RKO (cell line): Measurements from ENCODE around the gene ENDOU.
A peak's percentile ranks its signal among the peaks of the same experiment; 100 is the strongest.

Experiments
- DNase-seq: peaks from one replicate; pipeline ENCODE4 v3.0.0-alpha.2; 2016; ENCODE audit warnings: low spot score

Gene ENDOU

DNA sequence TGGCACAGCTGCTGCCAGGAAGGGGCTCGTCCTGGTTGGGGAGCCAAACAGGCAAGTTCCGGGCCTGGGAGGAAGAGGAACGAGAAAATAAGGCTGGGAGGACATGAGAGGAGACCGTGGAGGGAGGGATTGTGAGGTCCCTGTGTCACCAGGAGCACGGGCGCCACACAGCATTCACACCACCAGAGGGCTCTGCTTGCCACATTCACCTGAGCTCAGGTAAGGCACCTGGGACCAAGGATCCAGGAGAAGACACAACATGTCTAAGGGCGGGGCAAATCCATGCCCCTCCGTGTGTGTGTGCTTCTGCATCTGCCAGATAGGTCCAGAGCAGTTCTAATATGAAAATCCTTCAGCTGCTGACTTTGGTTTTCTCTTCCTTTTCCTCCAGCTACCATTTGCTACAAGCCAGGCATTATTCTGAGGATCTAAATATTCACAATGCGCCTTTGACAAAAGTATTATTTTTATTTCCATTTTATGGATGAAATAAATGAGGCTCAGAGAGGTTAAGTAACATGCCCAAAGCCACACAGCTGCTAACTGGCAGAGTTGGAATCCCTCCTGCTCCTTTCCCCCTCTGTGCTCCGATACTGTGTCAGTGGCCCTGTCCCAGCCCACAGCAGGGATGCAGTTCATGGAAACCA is 18.8 kb upstream of the ENDOU start:
- no peak for DNase-seq

DNA sequence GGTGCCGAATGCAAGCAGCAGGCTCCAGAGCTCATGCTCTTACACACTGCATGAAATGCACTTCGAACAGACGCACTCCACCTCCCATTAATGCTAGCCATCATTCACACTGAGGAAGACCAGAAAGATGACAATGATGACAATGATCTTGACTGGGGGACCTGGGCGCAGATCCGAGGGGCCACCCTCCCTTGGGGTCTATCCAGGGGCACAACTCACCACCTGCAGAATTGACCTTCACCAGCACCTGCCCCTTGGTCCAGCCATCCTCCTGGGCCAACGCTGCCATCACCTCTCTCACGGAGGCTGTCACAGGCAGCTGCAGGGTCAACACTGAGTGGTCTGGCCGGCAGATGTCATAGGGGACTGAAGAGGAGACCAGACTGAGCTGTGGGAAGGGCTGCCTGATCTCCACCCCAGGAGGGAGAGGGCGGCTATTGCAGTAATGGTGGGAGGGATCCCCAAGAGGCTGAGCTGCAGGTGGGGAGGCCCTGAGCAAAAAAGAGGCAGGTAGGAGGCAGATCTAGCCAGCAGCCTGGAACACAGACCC is 18.1 kb upstream of the ENDOU start:
- DNase-seq = no peak

DNA sequence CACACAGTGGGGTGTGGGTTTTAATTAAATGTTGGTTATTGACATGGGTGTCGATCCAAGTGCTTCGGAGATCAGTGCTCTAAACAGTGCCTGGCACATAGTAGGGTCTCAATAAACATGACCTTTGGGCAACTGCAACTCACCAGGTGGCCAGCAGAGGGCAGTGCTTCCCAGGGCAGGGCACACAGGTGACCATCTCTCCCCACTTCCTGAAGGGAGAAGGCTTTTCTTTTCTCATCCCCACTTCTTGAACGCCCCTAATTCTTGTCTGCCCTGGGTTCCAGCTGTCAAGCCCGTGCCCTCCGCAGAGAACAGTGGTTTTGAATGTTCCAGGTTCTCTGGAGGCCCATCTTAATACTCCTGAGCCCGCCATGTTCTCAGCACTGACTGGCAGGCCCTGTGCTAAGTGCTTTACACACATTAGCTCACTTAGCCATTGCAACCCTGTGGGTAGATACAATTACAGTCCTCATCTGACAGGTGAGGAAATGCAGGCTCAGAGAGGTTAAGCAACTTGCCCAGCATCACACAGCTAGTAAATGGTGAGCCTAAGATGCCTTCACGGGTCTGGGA is 17.0 kb upstream of the ENDOU start:
- peak; percentile 46 for DNase-seq

DNA sequence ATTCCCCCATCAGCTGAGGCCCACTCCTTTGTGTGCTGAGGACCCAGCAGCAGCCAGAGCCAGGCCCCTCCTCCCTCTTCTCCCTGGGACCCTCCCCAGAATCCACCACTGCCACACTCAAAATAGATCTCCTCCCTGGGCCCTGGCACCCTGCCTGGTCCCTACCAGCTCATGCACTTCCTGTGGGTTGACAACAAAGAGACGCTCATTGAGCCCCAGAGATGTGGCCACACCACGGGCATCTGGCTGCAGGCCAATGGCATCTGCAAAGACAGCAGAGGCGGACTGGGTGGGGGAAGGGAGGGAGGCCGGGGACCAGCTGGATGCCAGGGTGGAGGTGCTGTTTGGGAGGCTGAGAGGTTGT is 16.0 kb upstream of the ENDOU start:
- DNase-seq = no peak

DNA sequence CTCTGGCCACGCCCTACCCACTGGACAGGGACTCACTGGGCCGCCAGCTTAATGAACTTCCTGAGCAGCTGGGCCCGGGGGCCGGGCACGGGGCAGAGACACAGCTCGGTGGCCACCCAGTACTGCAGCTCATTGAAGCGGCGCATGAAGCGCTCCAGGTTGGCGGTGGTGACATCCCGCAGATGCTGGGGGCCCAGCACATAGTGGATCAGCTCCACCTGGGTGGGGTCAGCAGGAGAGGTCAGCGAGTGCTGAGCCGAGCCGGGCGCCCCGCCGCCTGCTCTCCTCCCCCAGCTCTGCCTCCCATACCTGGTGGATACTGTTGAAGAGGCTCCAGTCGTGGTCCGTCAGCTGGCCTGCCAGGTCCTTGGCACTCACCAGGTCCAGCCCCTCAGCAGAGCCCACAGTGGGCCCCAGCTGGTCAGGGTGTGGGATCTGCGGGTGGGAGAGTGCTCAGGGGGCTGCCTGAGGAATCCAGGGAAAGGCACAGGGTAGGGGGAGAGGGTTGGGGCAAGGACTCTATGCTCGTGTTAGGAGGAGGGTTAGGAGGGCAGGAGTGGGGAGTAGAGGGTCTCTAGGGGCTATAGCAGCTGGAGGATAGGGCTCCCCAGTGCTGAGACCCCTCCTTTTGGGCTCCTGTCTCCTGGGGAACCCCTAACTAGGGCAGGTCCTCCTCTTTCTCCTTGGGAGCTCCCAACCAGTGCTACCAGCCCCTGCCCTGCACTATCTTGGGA is 15.5 kb upstream of the ENDOU start:
- no peak for DNase-seq

DNA sequence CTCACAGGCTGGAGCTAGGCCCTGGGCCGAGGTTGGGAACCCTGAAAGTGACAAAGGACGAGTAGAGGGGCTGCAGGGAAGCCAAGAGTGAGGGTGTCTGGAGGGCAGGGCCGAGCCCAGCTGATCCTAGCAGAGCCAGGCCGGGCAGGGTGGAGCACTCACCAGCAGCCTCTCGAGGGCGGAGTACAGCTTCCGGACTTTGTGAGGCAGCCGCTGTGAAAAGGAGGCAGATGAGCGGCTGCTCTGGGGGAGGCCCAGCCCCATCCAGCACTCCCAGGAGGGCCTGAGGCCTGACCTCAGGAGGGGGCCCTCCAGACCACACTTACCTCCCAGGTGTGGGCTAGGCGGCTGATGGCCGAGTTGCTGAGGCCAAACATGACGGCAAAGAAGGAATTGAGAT is 14.7 kb upstream of the ENDOU start:
- DNase-seq = no peak

DNA sequence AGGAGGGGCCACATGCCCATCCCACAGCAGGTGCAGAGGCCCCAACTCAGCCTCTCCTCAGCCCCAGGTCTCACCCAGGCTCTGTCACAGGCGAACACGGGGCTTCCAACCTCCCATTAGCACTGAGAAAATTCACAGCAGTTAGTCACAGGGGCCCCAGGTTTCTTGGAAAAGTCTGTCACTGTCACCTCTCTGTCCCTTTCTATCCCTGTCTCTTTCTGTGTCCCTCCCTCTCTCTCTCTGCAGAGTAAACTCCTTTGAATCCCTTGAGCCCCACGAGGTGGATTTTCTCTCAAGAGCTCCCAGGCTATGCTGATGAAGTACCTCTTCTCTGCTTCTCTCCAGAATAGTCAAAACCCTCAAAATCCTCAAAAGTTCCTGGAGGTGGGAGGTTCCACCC is 14.0 kb upstream of the ENDOU start:
- DNase-seq = no peak

DNA sequence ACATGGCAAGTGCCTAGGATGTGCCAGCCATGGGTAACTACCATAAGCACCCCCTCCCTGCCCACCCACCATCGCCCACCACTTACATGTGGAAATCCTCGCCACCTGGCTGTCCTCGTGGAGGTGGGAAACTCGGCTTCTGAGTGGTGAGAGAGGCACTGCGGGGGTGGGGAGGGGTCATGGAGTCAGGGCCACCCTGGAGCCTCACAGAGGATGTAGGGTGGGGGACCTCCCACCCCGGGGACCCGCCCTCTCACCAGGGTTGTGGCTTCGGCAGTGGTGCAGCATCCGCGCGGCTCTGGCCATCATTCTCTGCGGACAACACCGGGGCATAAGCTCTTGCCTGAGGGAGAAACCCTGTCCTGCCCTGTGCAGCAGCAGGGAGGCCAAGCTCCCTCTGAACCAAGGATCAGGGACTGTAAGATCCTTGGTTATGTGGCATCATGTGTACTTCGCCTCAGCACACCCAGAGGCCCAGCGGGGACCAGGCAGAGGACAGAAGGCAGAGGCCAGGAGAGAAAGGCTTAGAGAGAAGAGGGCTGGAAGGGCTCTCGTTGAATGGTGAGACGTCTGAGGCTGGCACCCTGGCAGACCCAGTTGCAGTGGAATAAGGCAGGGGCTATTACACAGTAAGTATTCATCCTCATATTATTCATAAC is 12.8 kb upstream of the ENDOU start:
- no peak for DNase-seq

DNA sequence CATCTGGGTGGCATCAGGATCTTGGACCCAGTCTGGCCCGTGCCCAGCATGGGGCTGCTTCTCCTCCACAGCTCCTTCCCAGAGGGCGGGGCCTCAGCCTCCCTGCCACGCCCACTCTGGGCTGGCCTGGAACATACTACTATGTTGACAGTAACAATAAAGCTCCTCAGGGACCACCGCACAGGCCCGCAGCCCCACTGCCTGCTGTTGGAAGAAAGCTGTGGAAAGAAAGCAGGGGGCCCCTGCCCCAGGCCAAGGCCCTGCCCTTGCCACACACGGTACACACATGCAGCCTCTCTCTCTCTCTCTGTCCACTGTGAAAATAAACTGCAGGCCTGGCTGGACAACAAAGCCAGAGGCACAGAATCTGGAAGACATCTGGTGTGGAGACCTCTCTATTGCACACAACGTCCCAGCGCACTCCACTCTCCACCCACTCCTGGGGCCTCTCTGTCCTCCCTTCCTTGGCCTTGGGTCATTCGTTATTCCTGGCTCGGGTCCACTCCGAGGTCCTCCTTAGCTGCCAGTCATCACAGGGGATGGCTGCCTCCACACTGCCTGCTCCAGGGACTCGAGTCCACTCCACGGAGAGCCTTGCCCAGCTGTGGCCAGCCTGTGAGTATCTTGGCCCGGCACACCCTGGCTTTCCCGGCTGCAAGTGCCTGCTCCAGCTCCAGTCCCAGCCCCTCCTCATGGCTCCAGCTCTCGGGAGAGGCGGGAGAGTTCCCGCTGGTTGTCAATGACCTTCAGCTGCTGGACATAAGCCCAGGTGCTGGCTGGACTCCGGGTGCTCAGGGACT is 11.8 kb upstream of the ENDOU start:
- DNase-seq = no peak

DNA sequence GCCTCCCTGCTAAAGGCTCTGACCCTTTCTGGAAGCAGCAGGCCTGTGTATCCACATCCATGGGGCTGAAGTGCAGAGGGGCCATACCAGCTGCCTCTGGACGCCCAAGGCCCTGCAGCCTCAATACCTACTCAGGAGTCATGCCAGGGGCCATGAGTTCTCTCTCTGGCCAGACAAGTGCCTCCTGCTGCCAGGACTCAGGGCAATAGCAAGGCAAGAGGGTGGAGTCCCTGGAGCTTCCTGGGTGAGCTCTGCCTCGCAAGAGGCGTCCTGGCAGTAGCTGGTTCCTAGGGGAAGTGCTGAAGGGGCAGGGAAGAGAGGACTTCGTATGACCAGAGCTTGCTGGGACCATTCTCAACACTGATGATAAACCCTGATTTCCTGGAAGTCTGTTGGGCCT is 10.9 kb upstream of the ENDOU start:
- DNase-seq = no peak

DNA sequence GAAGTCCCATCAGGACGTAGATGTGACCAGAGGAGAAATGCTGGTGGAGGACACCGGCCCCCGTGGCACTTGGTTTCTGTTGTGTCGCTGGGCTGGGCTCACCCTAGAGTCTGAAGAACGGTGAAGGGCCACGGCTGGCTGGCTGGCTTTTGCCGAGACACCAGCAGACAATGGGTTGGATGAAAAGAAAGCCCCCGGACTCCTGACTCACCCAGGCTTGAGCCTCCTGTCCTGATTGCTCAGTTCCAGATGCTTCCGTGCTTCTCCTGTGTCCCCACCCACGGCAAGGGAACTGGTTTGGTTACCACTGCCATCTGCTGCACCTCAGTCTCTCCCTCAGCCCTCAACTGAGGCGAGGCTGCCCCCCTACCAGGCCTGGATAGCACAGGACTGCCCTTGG is 10.4 kb upstream of the ENDOU start:
- DNase-seq = no peak

DNA sequence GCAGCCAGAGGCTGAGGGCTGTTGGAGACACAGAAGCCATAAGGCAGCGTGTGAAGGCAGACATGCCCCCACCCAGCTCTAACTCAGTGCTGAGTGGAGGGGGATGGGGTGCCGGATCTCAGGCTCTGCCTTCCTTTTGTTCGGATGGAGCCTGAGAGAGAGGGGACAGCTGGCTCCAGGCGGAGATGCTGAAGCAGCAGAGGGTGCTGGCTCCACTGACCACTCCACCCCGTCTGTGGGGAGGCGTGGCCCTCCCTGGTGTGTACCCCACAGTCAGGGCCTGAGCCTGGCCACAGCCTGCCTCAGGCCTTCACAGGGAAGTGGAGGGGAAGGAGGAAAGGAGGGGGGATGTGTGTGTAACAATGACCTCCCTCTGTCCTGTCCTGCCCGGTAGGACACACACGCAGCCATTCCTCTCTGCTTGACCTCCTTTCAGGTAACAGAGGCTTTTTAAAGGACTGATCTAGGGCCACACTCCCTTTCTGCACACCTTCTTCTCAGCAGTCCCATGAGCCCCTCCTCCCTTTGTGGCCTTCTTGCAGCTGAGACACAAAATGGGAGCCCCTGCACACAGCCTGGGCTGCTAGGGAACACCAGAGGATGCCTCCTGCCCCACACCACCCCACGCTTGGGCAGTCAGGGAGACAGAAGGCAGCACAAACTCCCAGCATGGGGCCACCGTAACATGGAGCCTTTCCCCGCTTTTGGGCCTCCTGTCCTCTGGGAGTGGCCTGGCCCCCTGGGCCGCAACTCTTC is 9.6 kb upstream of the ENDOU start:
- DNase-seq = no peak

DNA sequence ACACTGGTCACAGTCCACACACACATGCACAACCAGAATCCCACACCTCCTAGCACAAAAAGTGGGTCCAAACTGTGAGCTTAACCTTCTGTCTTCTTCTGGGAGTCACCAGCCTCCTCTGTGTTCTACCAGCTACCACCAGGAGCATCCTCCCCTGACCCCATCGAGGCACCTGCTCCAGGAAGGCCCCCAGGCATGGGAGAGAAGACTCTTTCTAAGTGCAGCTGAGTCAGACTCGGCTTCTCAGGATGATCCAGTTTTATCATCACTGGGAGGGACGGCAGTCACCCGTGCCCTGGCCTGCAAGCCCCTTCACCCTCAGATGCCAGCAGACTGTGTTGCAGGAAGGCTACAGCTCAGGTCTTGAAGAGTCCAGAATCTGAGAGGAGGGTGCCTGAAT is 7.9 kb upstream of the ENDOU start:
- no peak for DNase-seq

DNA sequence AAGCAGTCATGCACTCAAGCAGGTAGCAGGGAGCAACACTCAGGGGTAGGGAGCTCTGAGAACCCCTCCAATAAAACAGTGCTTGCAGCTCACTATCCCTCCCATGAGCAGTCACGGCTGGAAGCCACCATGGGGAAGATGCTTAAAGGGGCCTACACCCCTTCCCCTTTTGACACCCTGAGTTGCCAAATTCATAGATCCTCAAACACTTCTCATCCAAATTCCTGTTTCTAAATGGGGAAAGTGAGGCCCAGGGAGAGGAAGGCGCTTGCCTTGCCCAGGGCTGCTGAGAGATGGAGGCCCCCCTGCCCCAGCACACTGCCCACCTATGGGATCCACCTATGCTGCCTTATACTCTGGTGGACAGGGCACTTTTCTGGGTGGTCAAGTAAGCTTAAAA is 7.2 kb upstream of the ENDOU start:
- DNase-seq = no peak

DNA sequence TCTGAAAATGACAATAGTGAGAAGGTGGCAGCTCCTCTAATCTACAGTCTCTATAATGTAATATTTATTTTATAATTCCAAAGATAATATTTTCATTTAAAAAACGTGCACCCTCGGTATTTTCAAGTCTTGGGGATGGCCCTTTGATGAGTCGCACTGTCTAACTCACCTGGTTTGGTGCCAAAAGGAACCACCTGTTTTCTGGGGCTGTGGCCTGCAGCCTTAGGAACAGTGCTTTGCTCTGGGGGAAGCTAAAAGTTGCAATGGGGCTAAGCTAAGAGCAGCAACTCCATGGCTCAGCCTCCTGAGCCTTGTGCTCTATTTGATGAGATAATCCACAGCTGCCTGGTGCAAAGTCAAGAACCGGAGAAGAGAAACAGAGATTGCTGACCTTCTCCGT is 6.4 kb upstream of the ENDOU start:
- DNase-seq = no peak

DNA sequence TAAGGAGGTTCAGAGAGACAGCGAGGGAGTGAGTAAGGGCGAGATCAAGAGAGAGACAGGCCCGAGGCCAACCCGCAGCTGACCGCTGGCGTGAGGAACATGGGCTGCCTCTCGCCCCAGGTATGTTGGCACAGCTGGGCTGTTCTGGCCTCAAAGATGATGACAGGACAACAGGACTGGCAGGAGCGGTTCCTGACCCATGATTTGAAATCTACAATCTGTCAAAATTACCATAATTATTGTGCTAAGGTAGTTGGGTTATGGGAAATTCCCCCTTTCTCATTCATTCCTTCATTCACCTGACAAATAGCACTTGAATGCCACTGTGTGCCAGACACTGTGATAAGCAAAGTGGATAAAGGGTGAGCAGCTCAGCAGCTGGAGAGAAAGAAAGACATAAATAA is 5.1 kb upstream of the ENDOU start:
- no peak for DNase-seq

DNA sequence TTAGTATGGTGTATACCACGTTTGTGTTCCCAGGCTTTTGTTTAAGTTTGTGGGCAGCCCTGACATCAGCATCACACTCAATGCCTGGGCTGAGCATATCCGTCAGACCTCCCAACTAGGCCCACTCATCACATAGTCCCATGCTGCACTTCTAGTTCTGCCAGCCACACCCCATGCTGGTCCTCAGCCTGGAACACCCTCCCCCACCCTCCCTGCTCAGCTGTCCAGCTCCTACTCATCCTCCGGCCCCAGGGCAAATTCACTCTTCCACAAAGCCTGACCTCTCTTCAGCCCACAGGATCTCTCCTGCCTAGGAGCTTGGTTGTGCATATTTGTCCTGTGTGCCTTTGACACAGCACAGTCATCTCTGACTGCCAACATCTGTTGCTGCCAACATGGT is 3.9 kb upstream of the ENDOU start:
- DNase-seq = no peak

DNA sequence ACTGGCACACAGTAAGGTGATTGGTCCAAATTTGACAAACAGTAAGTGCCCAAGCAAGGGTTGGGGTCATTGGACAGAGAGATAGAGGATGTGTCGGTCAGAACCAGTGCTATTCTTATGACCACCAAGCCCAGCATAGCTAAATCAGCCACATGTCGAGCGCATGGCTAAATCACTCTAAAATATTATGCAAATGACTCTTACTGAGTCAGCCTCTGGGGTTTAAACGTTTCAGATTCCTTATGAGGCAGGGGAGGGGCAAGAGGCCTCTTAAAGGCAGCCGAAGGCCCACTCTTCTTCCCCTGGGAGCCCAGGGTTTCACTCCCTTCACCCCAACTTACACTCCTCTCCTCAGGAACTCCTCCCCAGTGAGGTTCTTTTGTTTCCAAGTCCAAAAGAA is 603 bp upstream of the ENDOU start:
- peak; percentile 17 for DNase-seq

DNA sequence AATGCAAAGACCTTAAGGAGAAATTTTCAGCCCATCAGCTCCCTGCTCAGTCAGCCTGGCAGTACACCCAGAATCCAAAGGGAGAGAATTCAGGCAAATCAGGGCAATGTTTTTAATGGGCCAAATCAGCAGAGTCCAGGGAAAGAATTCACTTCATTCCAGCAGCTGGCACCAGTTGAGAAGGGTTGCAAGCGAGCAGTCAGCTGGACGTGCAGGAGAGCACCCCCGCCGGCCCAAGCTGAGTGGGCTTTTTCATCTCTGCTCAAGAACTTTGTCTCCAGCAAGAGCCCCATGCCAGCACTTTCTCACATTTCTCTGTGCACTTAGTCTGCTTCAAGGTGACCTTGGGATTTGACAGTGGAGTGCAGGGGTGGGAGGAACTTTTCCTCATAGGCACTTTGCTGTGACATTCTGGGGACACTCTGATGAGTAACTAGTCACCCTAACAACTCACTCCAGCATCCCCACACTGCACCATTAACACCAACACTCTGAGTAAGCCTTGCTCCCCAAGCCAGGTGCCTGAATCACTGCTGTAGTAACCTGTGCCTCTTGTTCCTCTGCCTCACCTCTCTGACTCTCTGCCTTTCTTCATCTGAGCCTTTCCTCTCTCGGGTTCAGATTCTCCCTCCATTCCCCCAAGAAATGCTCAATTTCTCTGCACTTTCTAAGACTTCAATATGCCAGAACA is 2.2 kb downstream of the ENDOU start:
- no peak for DNase-seq

DNA sequence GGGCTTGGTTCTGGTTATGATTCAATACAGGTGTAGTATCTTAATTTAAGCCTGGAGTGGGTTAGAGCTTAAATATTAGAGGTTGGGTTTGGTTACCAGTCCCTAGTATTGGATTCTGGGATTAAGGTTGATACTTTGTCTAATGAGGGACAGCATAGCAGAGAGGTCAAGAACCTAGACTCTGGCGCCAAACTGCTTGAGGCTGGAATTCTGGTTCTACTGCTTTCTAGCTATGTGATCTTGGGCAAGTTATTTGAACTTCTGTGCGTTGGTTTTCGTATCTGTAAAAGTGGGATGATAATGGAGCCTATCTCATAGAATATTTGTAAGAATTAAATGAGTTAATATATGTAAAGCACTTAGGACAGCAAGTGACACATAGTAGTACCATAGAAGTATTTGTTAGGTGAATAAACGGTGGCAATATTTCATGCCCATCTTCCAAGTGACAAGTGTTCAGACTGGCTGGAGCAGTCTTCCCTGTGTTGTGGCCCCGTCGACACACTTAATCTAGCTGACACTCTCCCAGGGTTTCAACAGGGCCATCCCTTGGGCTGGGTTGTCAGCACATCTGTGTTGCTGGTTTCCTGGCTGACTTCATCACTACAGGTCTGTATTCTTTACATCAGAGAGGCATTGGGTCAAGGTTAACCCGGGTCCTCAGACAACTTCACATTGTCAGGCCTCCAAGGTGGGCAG is 3.0 kb downstream of the ENDOU start:
- DNase-seq = no peak
